ENCODE results near the gene SBK2.

The SBK2 gene

DNA sequence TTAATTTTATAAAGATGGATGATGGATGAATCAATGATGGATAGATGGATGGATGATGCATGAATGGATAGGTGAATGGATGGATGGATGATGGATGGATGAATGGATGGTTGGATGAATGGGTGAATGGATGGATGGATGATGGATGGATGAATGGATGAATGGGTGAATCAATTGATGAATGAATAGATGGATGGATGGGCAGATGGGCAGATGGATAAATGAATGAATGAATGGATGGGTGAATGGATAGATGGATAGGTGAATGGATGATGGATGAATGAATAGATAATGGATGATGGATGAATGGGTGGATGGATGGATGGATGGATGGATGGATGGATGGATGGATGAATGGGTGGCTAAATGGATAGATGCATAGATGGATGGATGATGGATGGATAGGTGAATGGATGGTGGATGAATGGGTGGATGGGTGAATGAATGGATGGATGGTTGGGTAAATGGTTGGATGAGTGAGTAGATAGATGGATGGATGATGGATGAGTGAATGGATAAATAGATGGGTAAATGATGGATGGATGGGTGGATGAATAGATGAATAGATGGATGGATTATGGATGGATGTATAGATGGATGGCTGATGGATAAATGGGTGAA lies 30.9 kb upstream of the SBK2 start:
- TF ChIP-seq, protein P1, sequence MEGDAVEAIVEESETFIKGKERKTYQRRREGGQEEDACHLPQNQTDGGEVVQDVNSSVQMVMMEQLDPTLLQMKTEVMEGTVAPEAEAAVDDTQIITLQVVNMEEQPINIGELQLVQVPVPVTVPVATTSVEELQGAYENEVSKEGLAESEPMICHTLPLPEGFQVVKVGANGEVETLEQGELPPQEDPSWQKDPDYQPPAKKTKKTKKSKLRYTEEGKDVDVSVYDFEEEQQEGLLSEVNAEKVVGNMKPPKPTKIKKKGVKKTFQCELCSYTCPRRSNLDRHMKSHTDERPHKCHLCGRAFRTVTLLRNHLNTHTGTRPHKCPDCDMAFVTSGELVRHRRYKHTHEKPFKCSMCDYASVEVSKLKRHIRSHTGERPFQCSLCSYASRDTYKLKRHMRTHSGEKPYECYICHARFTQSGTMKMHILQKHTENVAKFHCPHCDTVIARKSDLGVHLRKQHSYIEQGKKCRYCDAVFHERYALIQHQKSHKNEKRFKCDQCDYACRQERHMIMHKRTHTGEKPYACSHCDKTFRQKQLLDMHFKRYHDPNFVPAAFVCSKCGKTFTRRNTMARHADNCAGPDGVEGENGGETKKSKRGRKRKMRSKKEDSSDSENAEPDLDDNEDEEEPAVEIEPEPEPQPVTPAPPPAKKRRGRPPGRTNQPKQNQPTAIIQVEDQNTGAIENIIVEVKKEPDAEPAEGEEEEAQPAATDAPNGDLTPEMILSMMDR (IDR thresholded peaks at IDR 0.05; ENCODE audit: borderline replicate concordance, control extremely low read depth, extremely low read depth, insufficient read depth, missing control alignments), result no peak
- in situ Hi-C loops (cut with MboI; ENCODE audit: low sequenced_read_pairs, unreplicated experiment), result no loop called here

DNA sequence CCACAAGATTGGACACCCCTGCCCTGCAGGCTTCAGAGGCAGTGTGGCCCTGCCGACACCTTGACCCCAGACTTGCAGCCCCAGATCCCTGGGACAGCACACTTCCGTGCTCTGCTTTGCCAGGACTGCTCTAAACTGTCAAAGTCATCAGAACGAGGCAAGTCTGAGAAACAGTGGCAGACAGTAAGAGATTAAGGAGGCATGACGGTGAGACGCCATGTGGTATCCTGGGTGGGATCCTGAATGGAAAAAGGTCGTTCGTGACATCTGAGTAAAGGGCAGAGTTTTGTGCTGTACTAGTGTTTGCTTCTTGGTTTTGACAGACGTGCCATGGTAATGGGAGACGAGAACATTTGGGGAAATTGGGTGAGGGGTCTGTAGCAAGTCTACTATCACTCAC lies 29.9 kb upstream of the SBK2 start:
- in situ Hi-C loops (cut with MboI; ENCODE audit: low sequenced_read_pairs, unreplicated experiment), result no loop called here
- TF ChIP-seq, protein P1 (IDR thresholded peaks at IDR 0.05; ENCODE audit: borderline replicate concordance, control extremely low read depth, extremely low read depth, insufficient read depth, missing control alignments), result no peak
- no peak for DNase-seq (ENCODE audit: low spot score)

More for the DNA sequence above, 30.9 kb upstream of the SBK2 start:
- DNase-seq (ENCODE audit: low spot score), result no peak

DNA sequence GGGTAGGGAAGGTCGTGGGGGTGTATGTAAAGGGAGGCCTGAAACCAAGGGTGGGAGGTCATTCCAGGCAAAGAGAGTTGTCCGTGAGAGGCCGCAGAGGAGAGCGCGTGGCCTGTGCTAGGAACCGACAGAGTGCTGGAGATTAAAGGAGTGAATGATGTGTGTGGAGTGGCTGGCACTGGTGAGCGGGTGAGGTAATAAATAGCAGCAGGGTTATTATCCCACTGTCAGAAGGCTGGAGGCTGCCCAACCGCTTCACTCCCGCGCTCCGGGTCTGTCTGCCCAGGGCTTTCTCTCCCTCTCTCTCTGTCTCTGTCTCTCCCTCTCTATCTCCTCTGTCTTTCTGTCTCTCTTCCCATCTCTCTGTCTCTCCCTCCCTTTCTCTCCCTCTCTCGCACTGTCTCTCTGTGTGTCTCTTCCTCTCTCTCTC lies 26.3 kb upstream of the SBK2 start:
- in situ Hi-C loops (cut with MboI; ENCODE audit: low sequenced_read_pairs, unreplicated experiment), result no loop called here
- no peak for DNase-seq (ENCODE audit: low spot score)
- TF ChIP-seq, protein P1 (IDR thresholded peaks at IDR 0.05; ENCODE audit: borderline replicate concordance, control extremely low read depth, extremely low read depth, insufficient read depth, missing control alignments), result no peak

DNA sequence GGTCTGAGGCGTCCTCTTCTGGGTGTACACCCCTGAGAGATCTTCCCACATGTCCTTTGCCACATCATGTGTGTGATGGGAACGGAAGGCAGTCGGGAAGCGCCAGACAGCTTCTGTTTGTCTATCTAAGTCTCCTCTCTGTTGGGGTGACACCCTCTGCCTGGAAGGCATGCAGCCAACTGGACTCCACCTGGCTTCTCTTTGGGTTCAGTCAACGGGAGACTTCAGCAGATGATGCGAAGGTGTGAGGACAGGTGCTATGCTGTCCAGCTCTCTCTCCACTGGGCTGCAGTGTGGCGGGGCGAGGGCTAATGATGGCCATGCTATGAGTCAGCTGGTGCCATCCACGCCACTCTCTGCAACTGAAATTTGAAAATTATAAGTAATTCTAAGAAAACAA lies 22.8 kb upstream of the SBK2 start:
- DNase-seq (ENCODE audit: low spot score), result no peak

DNA sequence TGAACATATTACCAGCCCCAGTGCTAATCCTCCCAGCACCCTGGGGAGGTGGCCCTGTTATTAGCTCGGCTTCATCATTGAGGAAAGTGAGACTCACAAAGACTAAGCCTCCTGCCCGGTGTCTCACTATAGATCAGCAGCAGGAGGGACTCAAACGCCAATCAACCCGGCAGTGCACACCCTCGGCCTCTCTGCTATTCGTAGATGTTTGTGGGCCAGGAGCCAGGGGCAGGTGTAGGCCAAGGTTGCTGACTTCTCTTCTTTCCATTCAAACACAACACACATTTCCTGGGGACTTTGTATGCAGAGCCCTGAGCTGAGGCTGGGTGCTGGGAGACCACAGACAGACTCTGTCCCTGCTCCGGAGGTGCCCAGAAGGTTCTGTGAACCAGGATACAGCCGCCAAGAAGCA lies 17.8 kb upstream of the SBK2 start:
- no peak for DNase-seq (ENCODE audit: low spot score)
- TF ChIP-seq, protein P1 (IDR thresholded peaks at IDR 0.05; ENCODE audit: borderline replicate concordance, control extremely low read depth, extremely low read depth, insufficient read depth, missing control alignments), result no peak
- in situ Hi-C loops (cut with MboI; ENCODE audit: low sequenced_read_pairs, unreplicated experiment), result no loop called here

More for the DNA sequence above, 22.8 kb upstream of the SBK2 start:
- TF ChIP-seq, protein P1 (IDR thresholded peaks at IDR 0.05; ENCODE audit: borderline replicate concordance, control extremely low read depth, extremely low read depth, insufficient read depth, missing control alignments), result no peak
- in situ Hi-C loops (cut with MboI; ENCODE audit: low sequenced_read_pairs, unreplicated experiment), result no loop called here

DNA sequence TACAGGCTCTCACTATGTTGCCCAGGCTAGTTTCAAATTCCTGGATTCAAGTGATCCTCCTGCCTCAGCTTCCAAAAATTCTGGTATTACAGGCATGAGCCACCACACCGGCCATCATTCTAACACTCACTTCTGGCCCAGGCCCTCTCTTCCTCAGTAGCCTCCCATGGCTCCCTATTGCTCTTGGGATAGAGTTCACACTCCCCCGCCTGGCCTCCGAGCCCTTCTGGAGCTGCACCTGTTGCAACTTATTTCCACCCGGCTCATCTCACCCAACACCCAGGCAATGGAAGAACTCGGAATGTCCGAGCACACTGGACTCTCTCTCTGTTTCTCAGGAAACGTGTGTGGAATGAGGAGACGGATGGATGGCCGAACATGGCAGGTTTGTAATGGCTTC lies 17.4 kb upstream of the SBK2 start:
- in situ Hi-C loops (cut with MboI; ENCODE audit: low sequenced_read_pairs, unreplicated experiment), result no loop called here

More for the DNA sequence above, 17.4 kb upstream of the SBK2 start:
- TF ChIP-seq, protein P1 (IDR thresholded peaks at IDR 0.05; ENCODE audit: borderline replicate concordance, control extremely low read depth, extremely low read depth, insufficient read depth, missing control alignments), result no peak
- no peak for DNase-seq (ENCODE audit: low spot score)
